DMS114 treated with DMSO at 0.1 percent for 48 hours (cell line): ENCODE results near the gene CHMP6.

Source experiments
- DNase-seq: peaks from one replicate; lab custom pipeline; 2025; ENCODE audit not compliant: unreplicated experiment; lab: John Stamatoyannopoulos, UW

CHMP6 gene

DNA sequence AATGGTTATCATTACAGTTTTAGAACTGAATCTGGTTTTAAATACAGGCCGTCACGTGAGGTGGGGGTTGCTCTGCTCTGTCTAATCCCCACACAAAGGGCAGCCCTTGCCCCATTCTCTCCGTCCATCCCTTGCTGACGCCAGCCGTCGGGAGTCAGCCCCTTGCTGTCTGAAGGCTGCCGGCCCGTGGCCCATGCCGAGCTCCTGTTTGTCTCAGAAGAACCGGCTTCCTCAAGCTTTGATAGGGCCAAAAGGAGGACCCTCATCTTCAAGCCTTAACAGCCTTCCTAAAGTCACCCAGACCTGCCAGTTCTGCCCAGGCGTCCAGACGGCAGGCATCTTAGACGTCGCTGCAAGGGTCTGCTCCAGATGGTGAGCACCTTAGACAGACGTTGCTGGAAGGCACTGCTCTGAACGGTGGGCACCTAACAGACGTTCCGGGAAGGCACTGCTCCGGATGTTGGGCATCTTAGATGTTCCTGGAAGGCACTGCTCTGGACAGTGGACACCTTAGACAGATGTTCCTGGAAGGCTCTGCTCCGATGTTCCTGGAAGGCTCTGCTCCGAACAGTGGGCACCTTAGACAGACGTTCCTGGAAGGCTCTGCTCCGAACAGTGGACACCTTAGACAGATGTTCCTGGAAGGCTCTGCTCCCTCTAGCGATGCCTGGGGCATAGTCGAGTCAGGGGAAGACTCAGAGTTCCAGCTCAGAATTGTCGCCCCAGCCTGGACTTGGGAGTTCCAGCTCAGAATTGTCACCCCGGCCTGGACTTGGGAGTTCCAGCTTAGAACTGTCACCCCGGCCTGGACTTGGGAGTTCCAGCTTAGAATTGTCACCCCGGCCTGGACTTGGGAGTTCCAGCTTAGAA, 35.1 kb upstream of the CHMP6 start:
- no peak for DNase-seq

DNA sequence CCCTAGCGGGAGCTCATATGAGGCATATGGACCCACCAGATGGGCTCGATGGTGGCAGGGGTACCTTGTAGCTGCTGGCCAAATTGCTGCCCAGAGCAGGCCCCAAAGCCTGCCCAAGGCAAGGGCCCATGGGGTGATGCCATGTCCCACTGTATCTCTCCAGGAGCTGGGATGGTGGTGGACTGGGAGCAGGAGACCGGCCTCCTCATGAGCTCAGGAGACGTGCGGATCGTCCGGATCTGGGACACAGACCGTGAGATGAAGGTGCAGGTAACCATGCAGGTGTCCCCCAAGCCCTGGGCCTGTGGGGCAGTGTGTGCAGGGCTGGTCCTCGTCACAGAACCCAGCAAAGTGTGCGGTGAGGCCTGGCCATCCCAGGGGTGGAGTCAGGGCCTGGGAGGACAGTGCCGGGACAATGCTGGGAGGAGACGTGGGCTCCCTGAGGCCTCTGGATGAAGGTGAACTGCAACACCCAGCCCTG, 34.1 kb upstream of the CHMP6 start:
- DNase-seq = no peak

DNA sequence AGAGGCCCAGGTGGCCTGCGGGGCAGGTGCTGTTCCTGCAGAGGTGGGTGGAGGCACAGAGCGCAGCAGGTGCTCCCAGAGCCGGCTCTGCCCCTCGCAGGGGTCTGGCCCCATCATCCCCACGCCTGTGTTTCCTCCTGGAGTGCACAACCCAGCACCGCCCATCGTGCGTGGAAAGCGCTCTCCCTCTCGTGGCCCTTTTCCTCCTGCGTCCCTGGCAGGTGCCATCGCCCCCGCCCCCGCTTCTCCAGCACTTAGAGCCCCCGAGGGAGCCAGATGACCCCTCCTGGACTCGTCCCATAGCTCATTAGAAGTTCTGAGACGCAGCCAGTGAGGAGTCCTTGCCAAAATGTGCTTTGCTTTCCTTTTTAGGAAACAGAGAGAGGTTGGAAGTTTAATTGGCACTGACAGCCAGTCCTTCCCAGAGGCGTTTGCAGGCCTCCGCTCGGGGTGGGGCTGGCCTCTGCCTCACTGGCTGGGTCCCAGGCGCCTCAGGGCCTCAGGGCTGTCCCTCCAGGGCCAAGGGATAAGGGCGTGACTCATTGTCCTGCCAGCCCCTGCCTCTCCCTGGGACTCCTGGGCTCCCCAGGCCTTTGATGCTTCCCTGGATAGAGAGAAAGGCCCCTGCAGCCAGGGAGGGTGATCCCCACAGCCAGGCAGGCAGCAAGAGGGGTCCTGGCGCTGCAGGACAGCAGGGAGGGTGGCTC, 32.2 kb upstream of the CHMP6 start:
- no peak for DNase-seq

DNA sequence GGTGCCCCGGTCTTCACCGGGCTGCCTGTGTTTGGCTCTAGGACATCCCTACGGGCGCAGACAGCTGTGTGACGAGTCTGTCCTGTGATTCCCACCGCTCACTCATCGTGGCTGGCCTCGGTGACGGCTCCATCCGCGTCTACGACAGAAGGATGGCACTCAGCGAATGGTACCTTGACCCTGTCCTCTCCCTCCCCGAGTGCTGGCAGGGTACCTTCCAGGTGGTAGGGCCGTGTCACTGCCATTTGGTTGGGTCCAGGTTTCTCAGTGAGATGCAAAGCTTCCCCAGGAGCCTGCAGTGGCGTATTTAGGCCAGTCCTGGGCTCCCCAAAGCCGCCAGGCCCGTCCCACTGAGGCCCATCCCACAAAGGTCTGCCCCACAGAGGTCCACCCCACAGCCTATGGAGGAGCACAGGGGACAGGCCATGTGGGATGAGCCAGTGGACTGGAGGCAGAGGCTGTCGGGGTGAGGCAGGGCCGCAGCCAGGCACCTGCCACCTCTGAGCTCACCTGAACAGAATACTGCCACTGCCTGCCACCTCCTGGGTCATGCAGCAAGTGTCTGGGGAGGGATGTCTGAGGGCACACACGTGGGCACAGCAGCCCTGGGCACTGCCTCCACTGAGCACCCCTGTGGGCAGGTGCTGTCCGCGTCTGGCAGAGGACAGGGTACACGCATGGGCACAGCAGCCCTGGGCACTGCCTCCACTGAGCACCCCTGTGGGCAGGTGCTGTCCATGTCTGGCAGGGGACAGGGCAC, 31.4 kb upstream of the CHMP6 start:
- no peak for DNase-seq

DNA sequence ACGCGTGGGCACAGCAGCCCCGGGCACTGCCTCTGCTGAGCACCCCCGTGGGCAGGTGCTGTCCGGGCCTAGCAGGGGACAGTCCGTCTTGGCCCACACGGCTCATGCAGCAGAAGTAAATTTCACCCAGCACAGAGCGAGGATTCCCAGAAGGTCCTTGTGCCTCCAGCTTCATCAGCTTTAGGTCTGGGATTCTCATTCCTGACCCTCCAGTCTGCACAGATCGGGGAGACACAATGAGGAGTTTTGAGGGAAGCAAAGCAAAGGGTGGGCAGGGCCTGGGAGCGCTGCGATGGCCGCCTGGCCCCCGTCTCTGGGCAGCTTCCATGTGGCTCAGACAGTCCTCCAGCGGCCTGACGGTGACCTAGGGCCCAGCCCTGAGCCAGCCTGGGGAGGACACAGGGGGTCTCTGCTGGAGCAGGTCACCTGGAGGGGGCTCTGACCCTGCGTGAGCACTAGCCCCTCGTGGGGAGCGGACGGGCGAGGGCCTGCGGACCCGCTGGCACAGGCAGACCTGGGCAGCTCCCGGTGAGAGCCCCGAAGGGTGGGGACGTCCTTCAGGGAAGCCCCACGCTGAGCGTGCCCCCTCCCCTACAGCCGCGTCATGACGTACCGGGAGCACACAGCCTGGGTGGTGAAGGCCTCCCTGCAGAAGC, 30.7 kb upstream of the CHMP6 start:
- no peak for DNase-seq

DNA sequence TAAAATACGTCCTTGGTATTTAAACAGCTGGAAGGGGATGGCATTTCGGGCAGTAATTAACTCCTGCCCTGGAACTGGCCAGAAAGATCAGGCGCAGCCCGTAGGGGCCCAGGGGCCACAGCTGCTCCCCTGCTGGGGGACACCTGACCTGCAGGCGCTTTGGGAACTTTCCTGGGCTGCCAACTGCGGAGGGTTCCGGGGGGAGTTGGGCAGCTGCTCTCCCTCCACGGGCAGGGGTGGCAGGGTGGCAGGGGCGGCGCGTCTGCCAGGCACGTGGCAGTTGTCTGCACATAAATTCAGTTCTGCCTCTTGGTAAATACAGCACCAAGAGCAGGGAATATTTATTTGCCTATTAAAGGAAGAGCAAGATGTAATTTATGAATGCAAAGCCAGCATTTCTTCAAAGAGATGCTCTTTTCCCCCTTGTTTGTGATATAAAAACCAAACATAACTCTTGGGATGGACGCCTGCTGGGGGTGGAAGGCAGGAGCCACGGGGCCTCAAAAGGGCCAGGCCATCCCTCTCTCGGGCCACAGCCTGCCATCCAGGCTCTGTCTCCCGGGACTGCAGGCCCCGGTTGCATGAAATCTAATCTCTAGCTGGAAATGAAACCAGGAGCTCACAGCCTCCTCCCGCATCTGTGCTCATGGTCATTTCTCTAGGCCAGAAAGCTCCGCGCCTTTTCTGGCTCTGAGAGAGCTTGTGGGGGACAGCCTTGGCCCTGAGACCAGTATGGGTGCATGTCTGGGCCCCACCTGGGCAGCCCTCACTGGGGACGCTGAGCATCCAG, 29.9 kb upstream of the CHMP6 start:
- DNase-seq = no peak

DNA sequence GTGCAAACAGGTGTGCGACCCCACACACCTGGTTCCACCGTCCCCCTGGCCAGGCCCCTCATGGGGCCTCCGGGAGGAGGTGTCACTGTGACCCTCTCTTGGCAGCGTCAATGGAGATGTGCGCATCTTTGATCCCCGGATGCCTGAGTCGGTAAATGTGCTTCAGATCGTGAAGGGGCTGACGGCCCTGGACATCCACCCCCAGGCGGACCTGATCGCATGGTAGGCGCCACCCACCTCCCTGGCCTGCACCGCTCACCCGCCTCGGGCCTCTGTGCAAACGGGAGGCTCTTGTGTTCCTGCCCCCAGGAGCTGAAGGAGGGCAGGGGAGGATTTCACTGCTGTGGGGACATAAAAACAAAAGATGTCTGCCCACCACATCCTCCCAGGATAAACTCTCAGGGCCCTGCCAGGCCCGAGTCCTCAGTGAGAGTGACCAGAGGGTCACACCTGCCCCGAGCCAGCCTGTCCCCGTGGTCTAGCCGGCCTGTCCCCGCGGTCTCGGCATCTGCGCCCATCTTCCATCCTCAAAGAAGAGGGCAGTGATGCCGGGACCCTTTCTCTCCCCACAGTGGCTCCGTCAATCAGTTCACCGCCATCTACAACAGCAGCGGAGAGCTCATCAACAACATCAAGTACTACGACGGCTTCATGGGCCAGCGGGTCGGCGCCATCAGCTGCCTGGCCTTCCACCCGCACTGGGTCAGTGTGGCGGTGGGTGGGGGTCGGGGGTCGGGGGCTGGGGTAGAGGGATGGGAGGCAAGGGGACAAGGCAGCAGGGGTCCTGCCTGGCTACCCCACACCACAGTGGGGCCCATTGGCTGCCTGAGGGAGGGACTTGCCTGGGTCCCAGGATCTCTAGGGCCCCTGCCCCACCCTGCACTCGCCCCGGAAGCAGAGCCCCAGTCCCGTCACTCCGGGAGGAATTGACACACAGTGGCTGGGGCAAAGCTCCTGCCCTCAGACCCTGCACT, 29.0 kb upstream of the CHMP6 start:
- DNase-seq = no peak

DNA sequence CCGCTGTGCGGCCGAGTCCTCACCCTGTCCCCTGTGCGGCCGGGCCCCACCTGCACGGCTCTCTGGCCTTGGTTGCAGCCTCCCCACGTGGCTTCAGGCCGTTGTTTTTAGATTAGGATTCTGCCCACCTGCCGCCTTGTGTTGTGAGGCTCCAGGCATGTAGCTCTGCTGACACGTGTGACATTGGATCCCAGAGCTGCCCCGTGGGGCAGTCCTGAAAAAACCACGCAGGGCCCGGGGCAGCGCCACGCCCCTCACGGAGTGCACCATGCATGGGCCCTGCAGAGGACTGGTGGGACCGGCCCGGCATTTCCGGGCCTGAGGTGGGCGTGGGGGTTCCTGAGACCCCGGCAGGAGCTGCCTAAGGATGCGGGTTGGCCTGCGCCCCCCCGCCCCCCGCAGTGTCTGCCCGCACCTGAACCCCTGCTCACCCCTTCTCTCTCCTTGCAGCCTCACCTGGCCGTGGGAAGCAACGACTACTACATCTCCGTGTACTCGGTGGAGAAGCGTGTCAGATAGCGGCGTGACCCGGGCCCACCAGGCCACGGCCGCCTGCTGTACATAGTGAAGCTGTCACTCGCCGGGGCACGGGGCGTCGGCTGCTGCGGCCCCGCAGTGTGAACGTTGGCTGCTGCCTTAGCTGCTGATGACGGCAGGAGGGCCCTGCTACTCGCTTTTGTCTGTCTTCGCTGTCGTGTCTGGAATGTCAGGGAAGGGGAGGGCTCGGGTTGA, 27.7 kb upstream of the CHMP6 start:
- DNase-seq = no peak

DNA sequence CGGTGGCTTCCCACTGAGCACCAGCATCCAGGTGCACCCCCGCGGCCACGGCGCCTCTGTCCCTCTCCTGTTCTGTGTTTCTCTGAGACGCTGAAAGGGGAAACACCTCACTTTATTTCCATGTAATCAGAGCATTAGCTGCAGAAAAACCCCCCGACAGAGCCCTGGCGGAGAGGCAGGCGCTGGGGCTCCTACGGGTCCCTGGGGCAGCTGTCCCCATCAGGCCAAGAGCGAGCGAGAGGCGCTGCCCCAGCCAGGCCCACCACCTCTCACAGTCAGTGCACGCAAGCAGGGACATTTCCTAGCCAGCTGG, 27.1 kb upstream of the CHMP6 start:
- DNase-seq = no peak

DNA sequence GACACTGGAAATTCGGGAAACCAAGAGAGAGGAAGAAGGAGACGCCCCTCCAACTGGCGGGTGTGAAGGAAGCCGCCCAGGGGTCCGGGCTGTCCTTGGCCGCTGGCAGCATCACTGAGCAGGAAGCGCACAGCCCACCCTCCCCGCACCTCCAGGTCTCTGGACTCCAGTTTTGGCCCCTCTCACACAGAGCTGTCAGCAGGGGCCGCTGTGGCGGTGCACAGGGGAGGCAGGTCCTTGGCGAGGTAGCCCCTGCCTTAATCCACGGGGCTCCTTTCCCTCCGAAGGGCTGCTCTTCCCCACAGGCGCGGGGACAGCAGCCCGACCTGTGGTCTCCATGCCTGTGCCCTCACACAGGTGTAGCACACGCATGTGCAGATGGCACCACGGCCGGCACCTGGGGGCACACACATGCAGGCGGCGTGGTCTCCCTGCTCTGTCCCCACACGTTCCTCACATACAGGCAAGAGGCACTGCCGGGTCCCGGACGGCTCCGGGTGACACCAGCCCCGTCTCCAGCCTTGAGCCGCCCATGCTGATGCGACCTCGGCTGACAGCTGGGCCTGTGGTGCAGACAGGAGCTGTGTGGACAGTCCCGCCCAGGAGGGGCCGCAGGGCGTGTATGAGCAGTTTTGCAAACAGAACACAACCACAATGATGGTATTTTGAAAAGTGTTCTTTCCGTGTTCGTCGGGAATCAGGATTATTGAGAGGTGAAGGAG, 26.6 kb upstream of the CHMP6 start:
- no peak for DNase-seq

DNA sequence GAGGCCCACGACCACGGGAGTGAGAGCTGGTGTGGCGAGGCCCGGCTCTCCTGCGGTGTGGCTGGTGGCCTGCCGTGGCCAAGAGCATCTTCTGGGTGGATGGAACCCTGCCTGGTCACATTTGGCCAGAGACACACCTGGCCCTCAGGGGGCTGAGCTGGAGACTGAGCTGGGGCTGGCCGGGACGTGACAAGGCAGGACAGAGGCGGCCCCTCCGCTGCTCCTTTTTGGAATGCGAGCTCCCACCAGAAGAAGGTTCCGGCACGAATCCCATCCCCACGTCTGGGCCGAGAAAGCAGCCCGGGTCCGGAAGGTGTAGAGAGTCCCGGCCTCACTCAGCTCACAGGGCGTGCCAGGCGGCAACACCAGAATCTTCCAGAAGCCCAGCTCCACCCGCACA, 26.0 kb upstream of the CHMP6 start:
- DNase-seq = no peak

DNA sequence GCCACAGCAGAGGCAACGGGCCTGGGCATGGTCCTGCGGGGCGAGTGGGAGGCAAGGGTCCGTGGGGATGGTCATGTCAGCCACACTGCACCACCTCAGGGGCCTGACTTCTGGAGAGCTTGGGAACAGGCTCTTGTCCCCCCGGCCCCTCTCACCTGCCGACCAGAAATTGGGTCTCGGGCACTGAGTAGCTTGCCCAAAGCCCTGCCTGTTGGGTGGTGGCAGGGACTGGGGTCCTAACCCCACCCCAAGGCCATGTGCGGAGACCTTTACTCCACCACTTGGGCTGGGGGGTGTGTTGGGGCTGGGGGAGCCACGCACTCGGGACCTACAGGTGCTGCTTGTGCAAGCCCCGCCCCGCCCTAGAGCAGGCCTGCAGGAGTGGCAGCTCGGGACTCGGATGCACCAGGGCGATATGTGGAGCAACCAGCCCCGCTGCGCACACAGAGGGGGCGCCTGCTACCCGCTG, 24.2 kb upstream of the CHMP6 start:
- DNase-seq = no peak

DNA sequence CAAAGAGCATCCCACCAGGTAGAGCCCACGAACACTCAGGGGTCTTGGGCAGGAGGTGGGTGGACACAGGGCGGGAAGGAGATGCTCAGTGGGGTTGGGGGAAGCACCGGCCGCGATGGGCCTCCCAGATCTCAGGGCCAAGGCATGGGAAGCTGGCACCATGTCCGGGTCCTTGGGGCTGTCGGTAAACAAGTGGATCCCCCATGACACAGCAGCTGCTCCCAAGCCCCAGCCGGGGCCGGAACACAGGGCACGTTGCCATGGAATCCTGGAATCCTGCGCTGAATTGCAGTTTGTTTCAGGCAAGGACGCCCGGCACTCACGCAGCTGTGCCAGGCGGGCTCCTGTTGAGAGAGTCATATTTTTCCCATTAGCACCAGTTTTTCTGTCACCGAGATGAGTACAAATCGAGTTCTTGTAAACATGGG, 23.0 kb upstream of the CHMP6 start:
- no peak for DNase-seq

DNA sequence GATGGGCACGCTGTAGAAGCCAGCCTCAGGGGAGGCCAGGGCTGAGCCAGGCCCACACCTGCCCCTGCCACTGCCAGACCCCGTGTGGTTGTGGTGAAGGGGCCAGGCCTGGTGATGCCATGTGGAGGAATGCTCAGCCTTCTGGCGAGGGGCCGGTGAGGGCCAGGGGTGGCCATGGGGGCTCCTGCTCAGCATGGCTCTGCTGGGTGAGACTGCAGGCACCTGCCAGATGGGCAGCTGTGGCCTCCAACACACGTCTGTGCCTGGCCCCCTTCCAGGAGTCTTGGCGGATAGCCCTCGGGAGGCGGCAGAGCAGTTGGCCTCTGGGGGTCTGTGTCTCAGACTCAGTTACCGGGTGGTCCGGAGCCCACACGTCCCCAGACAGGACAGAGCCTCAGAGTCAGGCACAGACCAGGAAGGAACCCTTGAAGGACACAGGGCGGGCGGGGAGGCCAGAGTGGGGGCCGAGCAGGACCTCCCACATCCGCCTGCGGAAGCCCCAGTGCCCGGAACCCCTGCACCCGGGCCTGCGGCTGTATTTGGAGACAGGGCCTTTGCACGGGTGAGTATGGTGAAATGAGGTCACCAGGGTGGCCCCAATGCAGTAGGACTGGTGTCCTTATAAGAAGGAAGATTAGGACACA, 22.5 kb upstream of the CHMP6 start:
- DNase-seq = no peak

DNA sequence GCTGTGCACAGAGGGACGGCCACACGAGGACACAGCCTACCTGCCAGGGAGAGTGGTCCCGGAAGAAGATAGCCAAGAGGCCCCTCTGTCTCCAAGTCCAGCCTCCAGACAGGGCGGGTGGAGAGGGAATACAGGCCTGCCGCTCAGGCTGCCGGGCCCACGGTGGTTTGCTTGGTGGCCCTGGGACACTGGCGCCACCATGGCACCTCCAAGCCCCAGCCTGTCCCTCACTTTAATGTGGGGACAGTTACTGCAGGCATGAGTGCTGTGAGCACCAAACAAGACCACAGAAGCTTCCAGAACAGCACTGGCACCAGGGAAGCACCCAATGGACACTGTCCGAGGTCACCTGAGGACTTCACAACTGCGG, 22.0 kb upstream of the CHMP6 start:
- DNase-seq = no peak

DNA sequence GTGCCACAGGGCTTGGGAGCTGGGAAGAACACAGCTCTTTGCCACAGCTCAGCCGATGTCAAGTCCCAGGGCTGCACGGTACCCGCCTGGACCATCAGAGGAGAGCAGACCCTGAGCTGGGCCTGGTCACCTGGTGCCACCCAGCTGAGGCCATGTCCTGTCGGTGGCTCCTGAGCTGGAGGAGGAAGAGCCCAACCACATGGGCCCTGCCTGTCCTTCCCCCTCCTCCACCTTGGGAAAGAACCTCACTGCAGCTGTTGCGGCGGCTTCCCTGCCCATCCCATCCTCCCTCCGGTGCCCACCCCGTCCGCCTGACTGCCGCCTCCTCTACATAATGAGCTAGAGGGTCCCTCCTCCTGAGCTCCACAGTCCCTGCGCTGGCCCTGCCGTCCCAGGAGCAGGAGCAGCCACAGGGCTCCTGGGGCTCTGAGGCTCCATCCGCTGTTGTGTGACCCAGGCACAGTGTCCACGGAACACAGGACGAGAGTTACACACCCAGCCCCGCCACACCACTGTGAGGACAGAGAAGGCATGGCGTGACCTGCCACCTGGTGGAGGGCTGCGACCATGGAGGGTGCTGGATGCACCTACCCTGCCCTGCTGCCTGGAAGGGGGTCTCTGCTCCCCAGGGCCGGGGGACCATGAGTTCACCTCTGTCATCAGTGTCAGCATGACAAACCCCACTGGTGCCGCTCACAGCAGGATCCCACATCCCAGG, 21.4 kb upstream of the CHMP6 start:
- DNase-seq = no peak
